ENCODE data around the gene CACNA2D3. TPM values are rescaled to one million over a fixed set of nuclear protein-coding genes. Genes with fewer than 3 reads are reported as not detected.

CACNA2D3 gene
- total RNA-seq, 1 donor from 2014 or later: 35.5 TPM

DNA sequence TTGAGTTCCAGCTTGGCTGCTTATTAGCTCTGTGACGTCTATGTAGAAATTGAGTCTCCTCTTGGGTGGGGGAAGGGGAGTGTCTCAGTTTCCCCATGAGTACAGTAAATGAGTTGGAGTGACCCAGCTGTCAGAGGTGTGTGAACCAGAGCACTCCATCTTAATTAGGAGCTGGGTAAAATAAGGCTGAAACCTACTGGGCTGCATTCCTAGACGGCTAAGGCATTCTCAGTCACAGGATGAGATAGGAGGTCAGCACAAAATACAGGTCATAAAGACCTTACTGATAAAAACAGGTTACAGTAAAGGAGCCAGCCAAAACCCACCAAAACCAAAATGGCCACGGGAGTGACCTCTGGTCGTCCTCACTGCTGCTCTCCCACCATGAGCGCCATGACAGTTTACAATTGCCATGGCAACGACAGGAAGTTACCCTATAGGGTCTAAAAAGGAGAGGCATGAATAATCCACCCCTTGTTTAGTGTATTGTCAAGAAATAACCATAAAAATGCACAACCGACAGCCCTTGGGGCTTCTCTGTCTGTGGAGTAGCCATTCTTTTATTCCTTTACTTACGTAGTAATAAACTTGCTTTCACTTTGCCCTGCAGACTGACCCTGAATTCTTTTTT is 222.4 kb downstream of the CACNA2D3 start:
- intact Hi-C loops (cut with DNase I): no loop called here

DNA sequence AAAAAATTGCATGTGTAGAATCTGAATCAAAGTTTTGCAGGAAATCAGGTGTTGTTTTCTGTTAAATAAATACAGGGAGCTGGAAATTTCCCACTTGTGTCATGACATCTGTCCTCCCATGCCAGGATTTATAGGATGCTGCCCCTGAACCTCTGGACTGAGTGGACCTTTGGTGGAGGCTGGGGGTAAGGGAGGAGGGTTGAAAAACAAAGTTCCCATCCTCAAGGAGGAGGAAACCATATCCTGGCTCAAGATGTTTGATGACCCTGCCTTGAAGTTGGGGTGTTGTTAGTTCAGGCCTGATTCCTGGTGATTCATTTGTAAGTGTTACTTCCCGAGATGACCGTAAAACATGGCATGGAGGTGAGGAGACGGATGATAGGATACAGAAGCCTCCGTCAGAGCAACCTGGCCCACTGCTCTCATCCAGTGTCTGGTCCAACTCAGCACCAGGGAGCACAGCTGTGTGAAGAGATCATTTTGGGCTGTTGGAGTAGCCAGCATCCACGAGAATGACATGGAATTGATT is 223.6 kb downstream of the CACNA2D3 start:
- ATAC-seq (ENCODE audit: poor library complexity) (no peak), DNase-seq (no peak)
- intact Hi-C loops (cut with DNase I): no loop called here

More for the DNA sequence above, 222.4 kb downstream of the CACNA2D3 start:
- DNase-seq: no peak
- no peak for ATAC-seq (ENCODE audit: poor library complexity)

GRCh38 chr3:54347060-54347459 is 224.7 kb downstream of the CACNA2D3 start:
- DNase-seq: no peak
- no peak for ATAC-seq (ENCODE audit: poor library complexity)
- intact Hi-C loops (cut with DNase I): no loop called here

- intact Hi-C loops (cut with DNase I): no loop called here
- no peak for ATAC-seq (ENCODE audit: poor library complexity)
- no peak for DNase-seq
Measured at GRCh38 chr3:54347933-54348332, 225.6 kb downstream of the CACNA2D3 start.

DNA sequence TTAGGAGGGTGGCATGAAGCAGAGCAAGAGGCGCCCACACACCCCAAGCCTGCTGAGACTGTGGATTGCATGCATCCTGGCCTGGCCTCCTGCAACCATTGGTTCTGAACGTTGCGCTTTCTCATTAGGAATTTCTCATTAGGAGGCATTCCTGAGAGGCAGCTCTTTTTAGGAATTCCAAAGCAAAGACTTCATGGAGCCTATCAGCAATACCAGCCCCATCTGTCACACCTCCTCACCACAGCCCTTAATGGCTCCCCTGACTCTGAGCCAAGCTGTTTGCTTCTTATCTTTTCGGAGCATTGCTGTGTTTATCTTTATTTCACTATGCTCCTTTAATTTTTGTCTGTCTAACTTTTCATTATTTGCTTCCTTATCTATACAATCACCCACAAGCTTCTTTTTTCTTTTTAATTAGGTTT is 226.9 kb downstream of the CACNA2D3 start:
- intact Hi-C loops (cut with DNase I): no loop called here
- ATAC-seq (ENCODE audit: poor library complexity) (no peak), DNase-seq (no peak)

DNA sequence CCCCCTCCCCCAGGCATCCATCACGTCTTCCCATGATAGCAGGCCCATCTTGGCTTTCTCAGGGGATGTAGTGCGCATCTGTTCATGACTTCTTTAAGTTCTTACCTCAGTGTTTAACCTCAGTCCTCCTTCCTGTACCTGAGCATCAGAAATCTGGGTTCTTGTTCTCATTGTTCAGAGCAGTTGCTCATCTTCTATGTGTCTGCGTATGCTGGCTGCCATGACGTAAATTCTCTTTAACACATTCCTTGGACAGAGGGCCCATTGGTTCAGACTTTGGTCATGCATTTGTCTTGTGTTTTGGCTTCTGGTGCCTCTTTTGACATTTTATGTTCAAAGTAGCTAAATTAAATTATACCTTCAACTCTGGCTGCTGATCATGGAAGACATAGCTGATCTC is 227.3 kb downstream of the CACNA2D3 start:
- ATAC-seq (ENCODE audit: poor library complexity): no peak
- no peak for DNase-seq
- intact Hi-C loops (cut with DNase I): no loop called here

DNA sequence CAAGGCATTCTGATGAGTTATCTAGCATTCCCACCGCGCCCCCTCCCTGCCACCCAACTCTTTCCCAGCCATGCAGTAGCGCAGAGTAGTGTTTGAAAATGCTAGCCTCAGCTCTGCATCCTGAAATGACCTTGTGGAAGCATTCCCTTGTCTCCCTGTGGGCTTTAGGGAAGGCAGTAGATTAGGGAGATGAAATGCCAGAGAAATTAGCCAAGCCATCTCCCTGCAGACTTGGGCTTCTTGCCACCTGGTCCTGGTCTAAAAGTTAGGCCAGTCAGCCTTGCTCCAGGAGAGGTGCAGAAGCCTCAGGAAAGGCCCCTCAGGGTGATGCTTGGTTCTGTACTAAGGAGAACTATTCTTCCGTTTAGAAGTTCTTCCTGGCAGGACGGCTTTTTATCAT is 231.2 kb downstream of the CACNA2D3 start:
- ATAC-seq (ENCODE audit: poor library complexity): peak; percentile 46
- peak; percentile 48 for DNase-seq
- intact Hi-C loops (cut with DNase I): no loop called here

- intact Hi-C loops (cut with DNase I): no loop called here
- ATAC-seq (ENCODE audit: poor library complexity) (peak; percentile 26), DNase-seq (no peak)
Measured at GRCh38 chr3:54353946-54354345, 231.6 kb downstream of the CACNA2D3 start.

DNA sequence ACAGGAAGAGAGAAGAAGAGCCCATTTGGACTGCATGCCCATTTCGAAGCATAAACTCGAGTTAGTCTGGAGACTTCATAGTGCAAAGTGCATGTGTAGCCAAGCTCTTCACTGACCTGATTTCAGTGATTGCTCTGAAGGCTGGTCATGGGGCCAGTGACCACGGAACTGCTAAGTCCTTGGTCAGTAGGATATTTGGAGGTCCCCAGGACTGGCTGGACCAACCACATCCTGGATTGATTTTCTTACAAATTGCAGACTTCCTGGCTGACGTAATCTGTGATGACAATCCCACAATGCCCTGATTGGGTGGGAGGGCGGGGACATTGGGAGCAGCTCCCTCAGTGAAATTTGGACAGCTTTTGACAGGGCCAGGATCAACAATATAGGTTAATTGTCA is 233.4 kb downstream of the CACNA2D3 start:
- ATAC-seq (ENCODE audit: poor library complexity): no peak
- intact Hi-C loops (cut with DNase I): no loop called here
- DNase-seq: no peak

GRCh38 chr3:54356261-54357045 is 234.1 kb downstream of the CACNA2D3 start:
- intact Hi-C loops (cut with DNase I): no loop called here

GRCh38 chr3:54357301-54357700 is 234.9 kb downstream of the CACNA2D3 start:
- DNase-seq (no peak), ATAC-seq (ENCODE audit: poor library complexity) (no peak)
- intact Hi-C loops (cut with DNase I): no loop called here

More at GRCh38 chr3:54356261-54357045, 234.1 kb downstream of the CACNA2D3 start:
- ATAC-seq (ENCODE audit: poor library complexity) (peak; percentile 71), DNase-seq (no peak)

DNA sequence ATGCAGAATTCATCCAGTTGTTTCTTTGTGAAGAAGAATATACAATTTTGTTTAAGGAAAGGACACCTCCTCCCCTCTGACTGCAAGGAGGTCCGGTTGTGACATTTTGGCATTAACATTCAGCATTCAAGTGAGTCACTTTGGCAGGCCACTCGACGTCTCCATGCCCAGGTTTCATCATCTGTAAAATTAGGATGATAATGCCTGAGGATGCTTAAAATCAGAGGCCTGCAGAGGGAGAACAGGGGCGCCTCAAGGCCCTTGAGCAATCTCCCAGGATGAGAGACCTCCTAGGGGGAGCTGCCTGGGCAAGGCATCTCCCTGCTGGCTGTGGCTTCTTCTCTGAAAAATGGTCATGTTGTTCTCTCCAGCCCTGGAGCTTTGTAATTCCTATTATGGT is 236.0 kb downstream of the CACNA2D3 start:
- intact Hi-C loops (cut with DNase I): no loop called here
- peak; percentile 7 for ATAC-seq (ENCODE audit: poor library complexity)
- DNase-seq: peak; percentile 58

- intact Hi-C loops (cut with DNase I): no loop called here
- DNase-seq (peak; percentile 85), ATAC-seq (ENCODE audit: poor library complexity) (peak; percentile 84)
Measured at GRCh38 chr3:54358969-54359694, 236.8 kb downstream of the CACNA2D3 start.

DNA sequence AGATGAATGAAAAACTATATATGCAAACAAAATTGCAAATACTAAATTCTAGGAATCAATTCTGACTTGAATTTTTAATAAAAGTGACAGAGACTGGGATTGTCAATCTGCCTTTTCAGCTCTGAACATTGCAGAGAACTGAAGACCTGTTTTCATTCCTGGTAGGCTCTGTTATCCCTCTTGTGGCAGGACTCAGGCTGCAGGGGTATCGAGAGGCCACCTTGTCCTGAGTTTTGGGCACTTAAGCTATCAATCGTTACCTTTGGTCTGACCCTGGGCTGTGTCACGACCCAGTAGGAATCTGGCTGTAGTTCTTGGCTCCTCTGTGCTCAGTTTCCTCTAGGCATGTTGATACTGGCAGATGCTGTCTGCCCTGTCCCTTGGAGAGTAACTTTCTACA is 238.0 kb downstream of the CACNA2D3 start:
- DNase-seq: no peak
- peak; percentile 18 for ATAC-seq (ENCODE audit: poor library complexity)
- intact Hi-C loops (cut with DNase I): no loop called here

DNA sequence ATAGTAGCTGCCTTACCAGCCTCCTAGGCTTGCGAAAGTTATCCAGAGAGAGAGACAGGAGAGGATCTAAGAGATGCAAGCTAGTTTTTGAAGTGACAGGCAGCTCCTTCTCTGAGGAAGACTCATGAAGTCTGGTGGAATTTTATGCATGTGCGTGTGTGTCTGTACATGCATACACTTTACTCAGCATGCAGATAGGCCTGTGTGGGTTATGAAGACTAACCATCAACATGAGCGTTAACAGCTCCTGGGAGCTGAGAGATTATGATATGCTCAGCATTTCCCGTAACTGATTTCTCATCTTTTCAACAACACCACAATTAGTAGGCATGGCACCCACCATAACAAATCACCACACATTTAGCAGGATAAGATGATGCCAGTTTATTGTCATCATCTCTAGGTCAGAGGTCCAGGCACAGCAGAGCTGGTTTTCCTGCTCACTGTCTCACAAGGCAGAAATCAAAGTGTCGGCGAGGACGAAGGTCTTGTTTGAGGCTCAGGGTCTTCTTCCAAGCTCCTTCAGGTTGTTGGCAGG is 239.5 kb downstream of the CACNA2D3 start:
- DNase-seq: no peak
- ATAC-seq (ENCODE audit: poor library complexity): no peak
- intact Hi-C loops (cut with DNase I): no loop called here

DNA sequence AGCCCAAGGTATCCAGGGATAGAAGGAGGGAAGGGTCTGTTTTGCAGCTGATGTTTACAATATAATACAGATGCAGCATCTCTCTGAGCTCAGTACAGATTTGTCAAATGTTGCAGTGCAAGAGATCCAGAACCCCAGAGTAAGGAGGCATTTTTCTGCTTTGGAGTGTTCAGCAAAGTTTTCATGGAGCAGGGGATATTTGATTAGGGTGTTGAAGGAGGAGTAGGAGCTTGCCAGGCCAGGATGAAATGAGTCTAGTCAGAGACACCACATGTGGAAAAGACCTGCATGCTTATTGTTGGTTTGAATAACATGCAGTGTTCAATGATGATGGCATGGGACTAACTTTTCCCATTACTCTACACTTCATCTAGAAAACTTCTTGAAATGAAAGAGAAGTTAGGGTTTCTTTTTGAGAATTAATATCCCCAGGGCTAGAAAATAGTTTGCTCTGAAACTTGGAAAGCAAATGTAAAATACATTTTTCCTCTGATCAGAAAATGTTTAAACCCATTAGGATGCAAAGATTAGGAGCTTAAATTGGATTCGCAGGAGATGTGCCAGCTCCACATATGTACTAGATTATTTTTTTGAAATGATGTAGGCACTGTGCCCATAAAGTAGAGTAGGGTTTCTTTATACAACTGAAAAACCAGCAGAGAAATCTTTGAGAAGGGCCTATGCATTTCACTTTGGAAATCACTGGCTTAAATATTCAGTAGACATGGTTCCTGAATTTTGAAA is 243.8 kb downstream of the CACNA2D3 start:
- DNase-seq (no peak), ATAC-seq (ENCODE audit: poor library complexity) (no peak)
- intact Hi-C loops (cut with DNase I): no loop called here

GRCh38 chr3:54366839-54367238 is 244.5 kb downstream of the CACNA2D3 start:
- no peak for ATAC-seq (ENCODE audit: poor library complexity)
- no peak for DNase-seq
- intact Hi-C loops (cut with DNase I): no loop called here

DNA sequence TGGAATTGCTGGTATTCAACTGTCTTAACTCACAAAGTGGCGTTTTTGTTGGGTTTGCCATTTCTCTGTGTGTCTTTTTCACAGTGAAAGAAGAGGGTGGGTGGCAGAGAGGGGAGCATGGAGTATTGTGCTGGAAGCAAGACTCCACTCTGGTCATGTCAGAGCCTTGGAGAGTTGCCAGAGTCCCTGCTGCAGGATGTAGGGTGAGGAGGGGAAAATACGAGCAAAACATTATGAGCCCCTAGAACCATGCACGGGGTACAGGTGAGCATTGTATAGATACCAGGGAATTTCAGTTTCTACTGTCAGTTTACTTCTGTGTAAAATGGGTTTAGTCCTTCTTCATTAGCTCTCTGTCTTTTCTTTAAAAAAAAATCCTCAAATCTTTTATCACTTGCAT is 249.9 kb downstream of the CACNA2D3 start:
- ATAC-seq (ENCODE audit: poor library complexity) (no peak), DNase-seq (no peak)
- intact Hi-C loops (cut with DNase I): loop anchor here (5.0 kb wide), 1 partner anchor 225 kb away; no protein-coding TSS in a partner anchor
